ENCODE measurements around the gene S1PR4.
"Not testable (repeated sequence)": the region's sequence is repeated elsewhere in the genome, so short reads cannot be mapped to it uniquely, and the experiment has no call there.

- not testable (repeated sequence) for TF ChIP-seq NRF1 (IDR thresholded peaks at IDR 0.05; ENCODE audit: low read depth, low read length); CTCF (IDR thresholded peaks at IDR 0.05); REST (IDR thresholded peaks at IDR 0.05; ENCODE audit: low read depth, low read length); SMC3 (IDR thresholded peaks at IDR 0.05; ENCODE audit: low read depth, low read length)
These were observed 43.0 kb downstream of the S1PR4 start for GRCh38 chr19:3221576-3221975.
